GM23248 (cell line): ENCODE data around the gene EGLN1. TPM values are rescaled to one million over a fixed set of nuclear protein-coding genes. Genes with fewer than 3 reads are reported as not detected.

Experiments
- DNase-seq: peaks from one replicate; pipeline ENCODE4 v3.0.0-alpha.2; 2015
- H2AFZ ChIP-seq: fragments of 200-600 bp; sonication (generic); 2 replicates; pipeline ENCODE4 v1.6.1; 2016; ENCODE audit warnings: antibody characterized with exemption
- H3F3A ChIP-seq: fragments of 200-600 bp; sonication (generic); 2 replicates; pipeline ENCODE4 v1.6.1; 2016; ENCODE audit warnings: mild to moderate bottlenecking, antibody characterized with exemption, mixed run types; ENCODE audit not compliant: insufficient read depth
- H3K27ac ChIP-seq: fragments of 200-600 bp; sonication (generic); 2 replicates; pipeline ENCODE4 v1.5.1; 2016; ENCODE audit warnings: mild to moderate bottlenecking
- H3K27me3 ChIP-seq: fragments of 200-600 bp; sonication (generic); replicated peaks from 2 replicates; pipeline ENCODE4 v1.6.1; 2016; ENCODE audit warnings: mild to moderate bottlenecking; ENCODE audit not compliant: insufficient read depth
- H3K36me3 ChIP-seq: fragments of 200-600 bp; sonication (generic); 2 replicates; pipeline ENCODE4 v1.6.1; 2016; ENCODE audit warnings: low read depth, mild to moderate bottlenecking
- H3K4me1 ChIP-seq: fragments of 200-600 bp; sonication (generic); 2 replicates; pipeline ENCODE4 v1.6.1; 2016; ENCODE audit warnings: mild to moderate bottlenecking; ENCODE audit not compliant: insufficient read depth
- H3K4me2 ChIP-seq: fragments of 200-600 bp; sonication (generic); one replicate; pipeline ENCODE4 v1.6.1; 2016; ENCODE audit warnings: mild to moderate bottlenecking; ENCODE audit not compliant: unreplicated experiment
- H3K4me3 ChIP-seq: fragments of 200-600 bp; sonication (generic); 2 replicates; pipeline ENCODE4 v1.5.1; 2016; ENCODE audit warnings: mild to moderate bottlenecking
- H3K79me2 ChIP-seq: fragments of 200-600 bp; sonication (generic); 2 replicates; pipeline ENCODE4 v1.6.1; 2016; ENCODE audit warnings: mild to moderate bottlenecking; ENCODE audit not compliant: insufficient read depth
- H3K9ac ChIP-seq: fragments of 200-600 bp; sonication (generic); 2 replicates; pipeline ENCODE4 v1.6.1; 2016; ENCODE audit warnings: mild to moderate bottlenecking
- H3K9me2 ChIP-seq: fragments of 200-600 bp; sonication (generic); 2 replicates; pipeline ENCODE4 v1.6.1; 2016; ENCODE audit warnings: mixed run types, mild to moderate bottlenecking, moderate library complexity; ENCODE audit not compliant: insufficient read depth
- H3K9me3 ChIP-seq: fragments of 200-600 bp; sonication (generic); one replicate; pipeline ENCODE4 v1.6.1; 2017; ENCODE audit warnings: low read depth
- H4K20me1 ChIP-seq: fragments of 200-600 bp; sonication (generic); 2 replicates; pipeline ENCODE4 v1.6.0; 2016; ENCODE audit not compliant: insufficient read depth
- EZH2 ChIP-seq: fragments of 200-600 bp; sonication (generic); IDR thresholded peaks from 2 replicates; pipeline ENCODE4 v1.6.1; 2018; ENCODE audit warnings: antibody characterized with exemption, mild to moderate bottlenecking; ENCODE audit not compliant: insufficient read depth, poor library complexity, severe bottlenecking
- EZH2phosphoT487 ChIP-seq: fragments of 200-600 bp; sonication (generic); IDR thresholded peaks from 2 replicates; pipeline ENCODE4 v1.6.1; 2018; ENCODE audit warnings: antibody characterized with exemption, moderate library complexity, mild to moderate bottlenecking, low read depth; ENCODE audit not compliant: insufficient read depth
- WGBS, 2 experiments: methylation state at CpG; one replicate each; pipeline ENCODE4 v1.1.6; 2015 to 2017; ENCODE audit warnings: low lambda C conversion rate in 2 of 2, low coverage in 1 of 2; ENCODE audit errors: missing lambda C conversion rate in 2 of 2; 5-methylcytosine and 5-hydroxymethylcytosine counted together
- in situ Hi-C: fragments of 300-500 bp; cut with MboI; formaldehyde crosslinking; loops from 2 replicates; pipeline ENCODE4 v1.15.0; 2020
- polyA plus RNA-seq: library from polyadenylated mRNA; unstranded; fragments of >200 nt; fragmentation: Nextera tagmentation; extraction: Ambion mirVana; gene quantifications from 2 replicates; pipeline ENCODE4 v1.2.1, GENCODE V29; 2016
- total RNA-seq: library from RNA; depleted of rRNA; stranded (reverse); fragments of >200 nt; shearing (Covaris generic); gene quantifications from 2 replicates; pipeline ENCODE4 v1.2.3, GENCODE V29; 2014

EGLN1 gene
- total and polyA plus RNA-seq, 2 experiments from 2014 or later = 17.6 to 51.8 TPM

DNA sequence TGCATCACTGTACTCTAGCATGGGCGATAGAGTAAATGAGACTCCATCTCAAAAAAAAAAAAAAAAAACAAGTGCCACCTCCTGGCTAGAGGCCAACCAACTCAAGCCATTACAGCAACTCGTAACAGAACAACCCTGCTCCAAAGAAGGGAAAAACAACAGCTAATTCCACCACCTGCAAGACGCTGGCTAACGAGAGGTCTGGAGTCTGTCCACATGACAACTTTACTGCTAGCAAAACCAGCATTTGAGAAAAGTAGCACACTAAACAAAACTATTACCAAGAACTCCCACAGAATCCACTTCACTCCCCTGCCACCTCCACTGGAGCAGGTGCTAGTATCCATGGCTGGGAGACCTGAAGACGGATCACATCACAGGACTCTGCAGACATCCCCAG lies 24.1 kb upstream of the EGLN1 start:
- 33% methylated on average over 5 of the region's 5 CpGs for WGBS, 2 experiments

DNA sequence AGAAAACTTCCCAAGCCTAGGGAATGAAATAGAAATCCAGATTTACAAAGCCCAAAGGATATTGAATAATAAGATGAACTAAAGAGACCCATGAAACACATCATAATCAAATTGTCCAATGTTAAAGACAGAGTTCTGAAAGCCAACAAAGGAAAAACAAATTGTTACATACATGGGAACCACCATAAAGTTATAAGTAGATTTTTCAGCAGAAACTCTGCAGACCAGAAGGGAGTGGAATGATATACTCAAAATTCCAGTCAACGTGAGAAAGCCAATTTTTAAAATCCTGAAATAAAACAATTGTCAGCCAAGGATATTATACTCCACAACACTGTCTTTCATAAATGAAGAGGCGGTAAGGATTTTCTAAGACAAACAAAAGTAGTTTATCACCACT lies 22.0 kb upstream of the EGLN1 start:
- Histone ChIP-seq H3K4me2 (no peak overlapping the region), H3K36me3 (no peaks in the 10 kb centered on the region), H3K4me3 (no peak overlapping the region), H3K9me2 (no peaks in the 10 kb centered on the region), H3F3A (no peaks in the 10 kb centered on the region), H3K9me3 (no peaks in the 10 kb centered on the region), H3K4me1 (no peaks in the 10 kb centered on the region), H3K9ac (no peak overlapping the region), H2AFZ (no peak overlapping the region), H3K27ac (no peak overlapping the region), H4K20me1 (no peaks in the 10 kb centered on the region), H3K79me2 (no peaks in the 10 kb centered on the region), H3K27me3 (no peaks in the 10 kb centered on the region)
- no peak for DNase-seq
- TF ChIP-seq EZH2 = no peak
- no peak for TF ChIP-seq EZH2phosphoT487
- in situ Hi-C loops = no loop called here
- 48 to 49% methylated on average over 2 of the region's 2 CpGs for WGBS, 2 experiments

More for the DNA sequence above, 24.1 kb upstream of the EGLN1 start:
- no peak overlapping the region for H3K9ac ChIP-seq
- no peaks in the 10 kb centered on the region for H3K9me3 ChIP-seq
- H3K27me3 ChIP-seq = no peaks in the 10 kb centered on the region
- H3F3A ChIP-seq = no peaks in the 10 kb centered on the region
- no peaks in the 10 kb centered on the region for H3K36me3 ChIP-seq
- H3K9me2 ChIP-seq = no peaks in the 10 kb centered on the region
- TF ChIP-seq EZH2 = no peak
- H3K79me2 ChIP-seq = no peaks in the 10 kb centered on the region
- H3K27ac ChIP-seq = no peak overlapping the region
- no peak for DNase-seq
- in situ Hi-C loops = no loop called here
- no peaks in the 10 kb centered on the region for H4K20me1 ChIP-seq
- no peak overlapping the region for H2AFZ ChIP-seq
- H3K4me1 ChIP-seq = no peaks in the 10 kb centered on the region
- H3K4me2 ChIP-seq = no peak overlapping the region
- H3K4me3 ChIP-seq = no peak overlapping the region

DNA sequence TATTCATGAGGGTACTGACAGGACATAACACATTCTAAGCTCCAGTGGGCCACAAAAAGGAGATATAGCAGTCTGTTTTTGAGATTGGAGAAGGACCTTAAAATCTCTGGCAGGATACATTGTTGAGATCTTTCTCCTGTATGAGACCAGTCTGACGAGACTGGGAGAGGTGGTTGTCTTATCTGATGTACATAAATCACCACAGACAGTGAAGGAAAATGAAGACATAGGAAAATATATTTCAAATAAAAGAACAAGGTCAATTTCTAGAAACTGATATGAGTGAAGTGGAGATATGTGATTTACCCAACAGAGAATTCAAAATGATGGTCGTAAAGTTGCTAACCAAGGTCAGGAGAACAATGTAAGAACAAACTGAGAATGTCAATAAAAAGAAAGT lies 21.3 kb upstream of the EGLN1 start:
- H3K4me2 ChIP-seq = no peak overlapping the region
- H3K36me3 ChIP-seq = no peaks in the 10 kb centered on the region
- no peak overlapping the region for H3K9ac ChIP-seq
- H3K79me2 ChIP-seq = no peaks in the 10 kb centered on the region
- H3K9me2 ChIP-seq = no peaks in the 10 kb centered on the region
- no peak for DNase-seq
- no peaks in the 10 kb centered on the region for H4K20me1 ChIP-seq
- no peak for TF ChIP-seq EZH2phosphoT487
- TF ChIP-seq EZH2 = no peak
- in situ Hi-C loops = no loop called here
- H3K9me3 ChIP-seq = no peaks in the 10 kb centered on the region
- H3K4me3 ChIP-seq = no peak overlapping the region
- no peak overlapping the region for H3K27ac ChIP-seq
- H3K27me3 ChIP-seq = no peaks in the 10 kb centered on the region
- H3K4me1 ChIP-seq = no peaks in the 10 kb centered on the region
- no peaks in the 10 kb centered on the region for H3F3A ChIP-seq
- WGBS, 2 experiments = 66 to 67% methylated on average over 2 of the region's 2 CpGs
- no peak overlapping the region for H2AFZ ChIP-seq

DNA sequence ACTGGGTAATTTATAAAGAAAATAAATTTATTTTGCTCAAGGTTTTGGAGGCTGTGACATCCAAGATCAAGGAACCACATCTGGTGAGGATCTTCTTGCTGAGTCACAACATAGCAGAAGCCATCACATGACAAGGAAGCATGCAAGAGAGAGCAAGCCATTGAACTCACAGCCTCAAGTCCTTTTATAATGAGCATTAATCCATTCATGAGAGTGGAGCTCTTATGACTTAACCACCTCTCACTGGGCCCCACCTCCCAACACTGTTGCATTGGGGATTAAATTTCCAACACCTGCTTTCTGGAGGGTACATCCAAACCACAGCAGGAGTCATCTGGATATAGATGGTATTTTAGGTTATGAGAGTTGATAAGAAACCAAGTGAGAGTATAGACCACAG lies 20.6 kb upstream of the EGLN1 start:
- DNase-seq = peak; percentile 22
- H3K4me2 ChIP-seq = no peak overlapping the region
- H3K36me3 ChIP-seq = no peaks in the 10 kb centered on the region
- H3K79me2 ChIP-seq = no peaks in the 10 kb centered on the region
- no peak overlapping the region for H3K4me3 ChIP-seq
- no peaks in the 10 kb centered on the region for H3K27me3 ChIP-seq
- H3K9ac ChIP-seq = no peak overlapping the region
- H3K4me1 ChIP-seq = no peaks in the 10 kb centered on the region
- no peak overlapping the region for H2AFZ ChIP-seq
- H3K9me3 ChIP-seq = no peaks in the 10 kb centered on the region
- TF ChIP-seq EZH2phosphoT487 (no peak), EZH2 (no peak)
- H3K27ac ChIP-seq = no peak overlapping the region
- H3F3A ChIP-seq = no peaks in the 10 kb centered on the region
- in situ Hi-C loops = no loop called here
- no peaks in the 10 kb centered on the region for H3K9me2 ChIP-seq
- no peaks in the 10 kb centered on the region for H4K20me1 ChIP-seq

DNA sequence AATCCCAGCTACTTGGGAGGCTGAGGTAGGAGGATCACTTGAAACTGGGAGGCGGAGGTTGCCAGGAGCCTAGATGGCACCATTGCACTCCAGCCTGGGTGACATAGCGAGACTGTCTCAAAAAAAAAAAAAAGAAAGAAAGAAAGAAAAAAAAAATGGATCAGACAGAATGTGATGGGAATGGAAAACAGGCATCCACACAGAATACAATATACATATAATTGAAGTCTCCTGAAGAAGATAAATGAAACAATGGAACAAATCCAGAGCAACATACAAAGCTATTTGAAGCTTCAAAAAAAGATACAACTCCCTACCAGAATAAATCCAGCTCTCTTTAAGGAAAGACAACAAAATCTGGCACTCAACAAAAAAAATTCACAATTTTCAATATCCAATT lies 10.9 kb upstream of the EGLN1 start:
- WGBS, 2 experiments = 67 to 83% methylated on average over 1 to 2 of the region's 2 CpGs
- H3K4me3 ChIP-seq = no peak overlapping the region
- in situ Hi-C loops = no loop called here
- H3K27ac ChIP-seq = no peak overlapping the region
- no peak overlapping the region for H3K9ac ChIP-seq
- H3K9me3 ChIP-seq = no peaks in the 10 kb centered on the region
- no peak overlapping the region for H2AFZ ChIP-seq
- TF ChIP-seq EZH2 (no peak), EZH2phosphoT487 (no peak)
- H3K4me1 ChIP-seq = no peaks in the 10 kb centered on the region
- no peaks in the 10 kb centered on the region for H3K79me2 ChIP-seq
- H3K27me3 ChIP-seq = no peaks in the 10 kb centered on the region
- no peaks in the 10 kb centered on the region for H3F3A ChIP-seq
- DNase-seq = no peak
- no peaks in the 10 kb centered on the region for H3K36me3 ChIP-seq
- no peaks in the 10 kb centered on the region for H4K20me1 ChIP-seq
- H3K9me2 ChIP-seq = no peaks in the 10 kb centered on the region
- H3K4me2 ChIP-seq = no peak overlapping the region
